RPMI8226 (cell line): ENCODE results near the gene FOXO1.

Experiments
- DNase-seq: peaks from one replicate; pipeline ENCODE4 v3.0.0-alpha.2; 2015

Gene FOXO1

DNA sequence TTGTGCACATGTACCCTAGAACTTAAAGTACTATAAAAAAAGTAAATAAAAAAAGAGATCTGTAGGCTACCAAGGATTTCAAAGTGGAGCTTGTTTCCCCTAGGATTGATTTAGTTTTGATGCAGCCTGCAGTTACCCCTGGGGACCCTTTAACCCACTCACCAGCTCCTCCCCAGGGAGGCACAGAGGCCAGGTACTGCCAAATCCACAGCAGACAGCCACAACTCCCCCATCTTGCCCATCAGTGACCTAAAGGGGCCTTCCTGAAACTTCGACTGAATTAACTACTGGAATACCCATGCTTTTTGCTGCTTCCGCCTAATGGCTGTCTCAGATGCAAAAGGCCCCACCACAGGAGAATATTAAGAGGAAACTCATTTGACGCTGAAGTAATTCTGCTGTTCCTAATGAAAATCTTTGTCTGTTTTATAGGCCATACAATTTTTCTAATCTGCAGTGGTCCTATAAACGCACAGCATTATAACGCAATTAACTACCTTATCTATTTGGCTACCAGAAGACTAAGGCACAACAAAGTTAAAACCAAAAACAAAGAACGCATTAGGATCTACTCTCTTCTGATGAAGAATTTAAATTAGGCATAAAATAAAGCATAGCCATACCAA lies 95.0 kb downstream of the FOXO1 start:
- DNase-seq = no peak

DNA sequence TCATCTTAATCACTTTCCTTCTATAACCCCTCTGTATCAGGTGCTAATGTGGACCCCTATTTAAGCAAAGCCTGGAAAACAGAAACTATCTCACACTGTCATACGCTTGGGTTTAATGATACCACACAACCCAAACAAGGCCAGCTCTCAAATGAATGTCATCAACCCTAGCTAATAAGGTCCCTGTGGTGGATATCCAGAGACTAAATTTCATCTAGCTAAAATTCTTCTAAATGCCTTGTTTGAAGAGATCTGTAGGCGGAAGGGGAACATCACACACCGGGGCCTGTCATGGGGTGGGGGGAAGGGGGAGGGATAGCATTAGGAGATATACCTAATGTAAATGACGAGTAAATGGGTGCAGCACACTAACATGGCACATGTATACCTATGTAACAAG lies 95.5 kb downstream of the FOXO1 start:
- DNase-seq = no peak

DNA sequence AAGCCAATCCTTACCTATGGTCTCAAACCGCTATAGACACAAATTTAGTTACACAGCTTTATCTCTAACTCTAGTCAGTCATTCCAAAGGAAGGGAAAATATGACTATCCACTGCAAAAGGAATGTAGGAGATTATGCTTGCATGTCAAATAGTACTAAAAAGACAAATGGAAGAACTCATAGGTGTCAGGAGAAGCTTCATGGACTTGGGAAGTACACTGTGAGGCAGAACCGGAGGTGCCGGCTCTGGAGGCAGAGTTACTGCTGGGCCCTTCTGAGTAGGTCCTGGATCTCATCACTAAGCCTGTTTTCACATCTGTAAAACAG lies 97.5 kb downstream of the FOXO1 start:
- no peak for DNase-seq

DNA sequence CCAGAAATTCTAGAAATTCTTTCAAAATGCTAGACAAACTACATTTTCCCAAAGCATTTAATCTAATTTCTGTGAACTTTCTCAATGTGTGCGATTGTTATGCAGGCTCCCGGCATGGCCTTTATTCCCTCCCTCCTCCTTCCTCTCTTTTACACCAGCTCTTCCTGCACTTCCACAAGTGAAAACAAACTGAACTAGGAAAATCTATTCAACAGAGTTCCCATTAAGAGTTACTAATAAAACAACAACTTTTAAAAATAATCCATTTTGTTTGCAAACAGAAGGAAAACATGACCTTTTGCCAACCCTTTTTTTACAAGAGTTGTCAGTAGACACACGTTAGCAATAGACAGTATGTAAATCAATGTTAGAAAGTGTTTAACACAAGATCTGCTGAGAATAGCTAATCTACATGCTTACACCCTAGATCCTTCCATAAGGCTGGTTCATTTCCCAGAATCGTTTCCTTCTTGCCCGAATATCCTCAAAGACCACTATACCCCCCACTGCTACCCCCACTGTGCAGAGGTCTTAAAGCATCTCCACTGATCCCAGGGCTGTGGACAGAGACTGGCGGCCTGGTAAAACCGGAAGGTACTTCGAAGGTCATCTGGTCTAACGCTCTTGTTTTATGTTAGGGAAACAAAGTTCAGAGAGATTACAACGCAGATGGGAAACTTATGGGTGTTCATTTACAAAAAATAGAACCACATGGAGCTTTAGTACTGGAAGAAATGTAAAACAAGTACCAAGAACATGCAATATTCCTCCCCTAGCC lies 98.0 kb downstream of the FOXO1 start:
- DNase-seq = no peak

DNA sequence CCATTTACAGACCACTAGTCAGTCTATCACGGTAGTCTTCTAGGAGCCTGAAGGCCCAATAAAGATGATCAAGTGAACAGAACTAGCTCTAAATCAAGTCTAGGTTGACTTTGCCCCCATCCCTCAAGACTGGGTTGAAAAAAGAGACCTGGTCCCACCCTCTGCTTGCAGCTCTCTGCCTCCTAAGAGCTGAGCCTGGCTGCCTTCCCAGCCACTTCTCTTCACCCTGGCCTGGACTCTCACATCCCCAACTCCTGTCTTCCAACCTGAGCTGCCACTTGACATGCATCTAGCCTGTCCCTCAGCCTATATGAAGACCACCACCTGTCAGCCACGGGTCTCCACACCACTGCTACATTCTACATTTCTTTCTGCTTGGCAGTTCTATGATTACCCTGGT lies 99.6 kb downstream of the FOXO1 start:
- no peak for DNase-seq

DNA sequence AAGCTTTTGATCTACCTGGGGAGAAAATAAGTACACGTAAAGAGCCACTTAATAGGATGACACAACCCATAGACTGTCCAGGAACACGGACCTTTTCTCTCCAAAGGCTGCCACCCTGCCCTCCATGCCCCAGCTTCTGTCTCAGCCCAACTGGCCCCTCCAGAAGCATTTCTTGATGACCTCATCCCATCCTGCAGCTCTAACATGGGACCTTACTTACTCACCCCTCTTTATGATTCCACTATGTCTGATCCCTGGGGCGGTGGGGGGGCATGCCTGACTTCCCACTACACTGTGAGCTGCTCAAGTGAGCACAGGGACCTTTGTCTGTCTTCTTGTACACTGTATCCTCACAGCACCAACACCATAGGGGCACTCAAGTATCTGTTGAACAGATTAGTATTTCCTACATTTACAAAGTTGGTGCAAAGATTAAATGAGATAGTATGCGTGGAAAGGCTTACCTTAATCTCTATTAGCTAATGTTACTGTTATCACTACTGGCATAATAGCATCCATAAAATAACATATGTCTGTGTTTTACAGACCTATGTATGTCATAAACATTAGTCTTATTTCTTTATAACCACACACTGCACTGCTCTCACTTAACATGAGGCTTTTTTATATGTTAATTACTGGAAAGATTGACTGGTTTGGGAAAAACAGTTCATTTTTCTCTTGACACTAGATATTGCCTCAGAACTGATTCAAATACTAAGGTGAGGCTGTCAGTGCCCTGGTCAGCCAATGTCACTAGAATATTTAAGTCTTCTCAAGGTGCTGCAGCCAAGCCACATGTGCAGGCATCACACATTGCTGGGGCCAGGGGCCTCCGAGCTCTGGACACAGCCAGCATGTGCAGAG lies 100.9 kb downstream of the FOXO1 start:
- no peak for DNase-seq

DNA sequence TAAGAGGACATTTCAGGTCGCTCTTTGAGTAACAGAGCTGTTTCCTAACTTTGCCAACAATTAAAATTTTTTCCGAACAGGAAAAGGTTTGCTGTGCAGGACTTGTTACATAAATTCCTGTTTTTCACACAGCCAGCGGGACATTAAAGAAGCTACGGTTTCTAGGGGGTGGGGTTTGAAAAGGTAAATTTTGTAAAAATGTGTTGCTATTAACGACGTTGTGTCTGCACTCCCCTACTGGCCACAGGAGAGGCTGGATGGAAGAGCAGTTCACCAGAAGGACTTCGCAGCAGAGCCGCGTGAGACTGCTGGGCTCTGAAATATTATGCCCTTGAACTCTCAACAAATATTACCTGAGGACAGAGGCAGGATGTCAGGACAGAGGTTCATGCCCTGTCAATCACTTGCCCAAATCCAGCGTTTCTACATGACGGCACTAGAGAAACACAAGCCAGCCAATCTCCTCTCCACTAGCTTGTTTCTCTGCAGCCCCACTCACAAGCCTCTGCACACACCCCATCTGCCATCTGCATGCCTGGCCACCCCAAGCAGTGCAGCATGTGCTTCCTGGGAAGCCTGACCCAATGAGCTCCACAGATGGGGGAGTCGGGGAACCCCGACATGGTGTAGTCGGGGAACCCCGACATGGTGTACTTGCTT lies 102.0 kb downstream of the FOXO1 start:
- DNase-seq = no peak

DNA sequence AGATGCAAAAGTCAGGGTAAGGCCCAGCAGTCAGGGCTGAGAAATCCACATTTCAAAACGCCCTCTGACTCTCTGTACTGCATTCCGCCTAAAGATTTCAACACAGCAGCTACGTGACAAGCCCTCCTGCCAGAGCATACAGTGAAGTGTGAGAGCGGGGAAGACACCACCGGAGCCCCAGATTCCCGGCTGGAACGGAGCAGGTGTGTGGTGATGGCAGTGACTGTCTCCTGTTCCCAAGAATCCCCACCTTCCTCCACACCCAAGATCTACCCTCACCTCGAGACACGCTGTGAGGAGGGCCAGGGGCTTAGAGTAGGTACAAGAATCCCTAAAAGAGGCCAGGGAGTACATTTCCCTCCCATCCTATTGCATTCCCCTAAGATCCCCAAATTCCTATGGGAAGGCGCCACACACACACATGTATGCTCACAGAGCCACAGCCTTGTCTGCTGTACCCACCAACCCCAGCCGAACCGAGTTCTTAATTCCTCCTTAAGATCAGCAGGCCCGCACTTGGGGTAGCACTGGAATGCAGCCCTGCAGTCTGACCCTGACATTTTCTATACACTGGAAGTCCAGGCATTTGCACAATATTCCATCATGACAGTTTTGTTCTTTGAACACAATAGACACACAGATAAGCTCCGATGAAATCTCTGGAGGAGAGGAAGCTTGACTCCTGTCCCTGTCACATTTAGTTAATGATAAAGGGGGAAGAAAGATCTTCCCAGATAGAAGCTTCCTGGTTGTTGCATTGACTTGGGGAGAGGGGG lies 102.9 kb downstream of the FOXO1 start:
- no peak for DNase-seq

DNA sequence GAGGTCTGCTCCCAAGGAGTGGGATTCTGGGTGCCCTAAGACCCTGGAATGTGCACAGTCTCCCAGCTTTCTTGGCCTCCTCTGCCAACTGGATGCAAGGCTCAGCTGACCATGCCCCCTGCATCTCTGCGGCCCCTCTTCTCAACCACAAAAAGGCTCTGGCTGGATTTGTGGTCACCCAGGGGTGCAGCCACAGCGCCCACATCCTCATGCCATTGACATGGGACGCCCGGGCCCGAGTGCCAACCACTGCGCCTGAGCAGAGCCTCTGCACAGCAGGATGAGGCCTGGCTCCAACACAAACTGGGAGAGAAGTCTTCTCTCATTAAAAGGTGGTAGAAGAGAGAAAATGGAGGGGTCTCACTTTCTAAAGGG lies 103.5 kb downstream of the FOXO1 start:
- DNase-seq = no peak

DNA sequence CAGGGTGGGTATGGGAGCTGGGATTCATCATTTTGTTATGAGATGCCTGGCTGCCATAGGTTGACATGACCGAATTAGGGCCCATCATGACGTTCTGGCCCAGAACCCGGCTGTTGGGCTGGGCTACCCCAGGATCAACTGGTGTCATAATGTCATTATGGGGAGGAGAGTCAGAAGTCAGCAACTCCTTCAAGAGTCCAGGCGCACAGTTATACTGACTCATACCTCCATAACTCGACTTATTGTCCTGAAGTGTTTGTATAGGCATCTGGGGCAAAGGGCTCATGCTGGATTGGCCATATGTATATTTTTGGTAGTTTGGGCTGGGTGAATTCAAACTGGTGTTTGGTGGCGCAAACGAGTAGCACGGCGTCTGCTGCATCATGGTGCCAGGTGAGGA lies 106.5 kb downstream of the FOXO1 start:
- DNase-seq = no peak

DNA sequence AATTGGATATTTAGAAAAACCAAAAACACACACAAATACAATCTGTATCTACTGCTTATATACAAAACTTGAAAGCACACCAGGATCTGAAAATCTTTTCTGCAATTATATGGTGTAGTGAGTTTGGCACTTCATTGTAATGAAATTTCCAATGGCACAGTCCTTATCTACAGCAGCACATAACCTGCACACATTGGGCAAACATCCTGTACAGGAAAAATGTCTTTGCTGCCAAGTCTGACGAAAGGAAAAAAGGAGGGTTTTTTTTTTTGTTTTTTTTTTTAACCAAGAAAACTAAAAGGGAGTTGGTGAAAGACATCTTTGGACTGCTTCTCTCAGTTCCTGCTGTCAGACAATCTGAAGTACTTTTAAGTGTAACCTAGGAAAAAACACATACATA lies 107.8 kb downstream of the FOXO1 start:
- no peak for DNase-seq

DNA sequence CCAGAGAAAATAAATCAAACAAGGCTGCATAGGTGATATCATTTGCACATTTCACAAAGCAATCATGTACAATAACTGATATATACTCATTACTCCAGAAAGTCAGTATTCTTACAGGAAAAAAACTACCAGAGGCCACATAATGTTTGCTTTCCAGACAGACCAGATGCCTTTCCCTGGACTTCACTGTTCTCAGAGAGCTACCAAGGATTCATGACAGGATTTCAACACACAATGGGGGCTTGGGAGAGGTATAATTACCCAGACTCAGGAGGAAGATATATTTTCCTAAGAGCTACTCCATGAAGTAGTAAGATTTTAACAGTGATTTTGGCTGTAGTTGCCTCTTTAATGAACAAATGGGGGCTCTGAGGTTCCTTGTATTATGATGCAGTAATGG lies 110.0 kb downstream of the FOXO1 start:
- DNase-seq = no peak

DNA sequence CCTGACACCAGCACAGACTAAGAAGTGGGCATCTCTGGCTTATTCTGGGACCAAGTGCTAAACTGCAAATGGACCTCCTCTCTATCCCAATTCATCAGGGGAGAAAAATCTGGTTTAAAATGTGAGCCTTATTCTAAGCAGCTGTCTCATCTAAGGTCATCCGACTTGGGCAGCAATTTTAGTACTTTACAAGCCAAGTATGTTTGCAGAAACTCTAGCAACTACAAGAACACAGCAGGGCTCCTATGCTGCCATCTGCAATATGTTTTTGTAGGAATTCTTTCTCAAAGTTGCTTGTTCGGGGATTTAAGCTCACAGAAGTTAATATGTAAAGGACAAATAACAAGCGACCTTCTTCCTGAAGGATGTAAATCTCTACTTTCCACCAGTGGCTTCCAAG lies 113.1 kb downstream of the FOXO1 start:
- DNase-seq = no peak

DNA sequence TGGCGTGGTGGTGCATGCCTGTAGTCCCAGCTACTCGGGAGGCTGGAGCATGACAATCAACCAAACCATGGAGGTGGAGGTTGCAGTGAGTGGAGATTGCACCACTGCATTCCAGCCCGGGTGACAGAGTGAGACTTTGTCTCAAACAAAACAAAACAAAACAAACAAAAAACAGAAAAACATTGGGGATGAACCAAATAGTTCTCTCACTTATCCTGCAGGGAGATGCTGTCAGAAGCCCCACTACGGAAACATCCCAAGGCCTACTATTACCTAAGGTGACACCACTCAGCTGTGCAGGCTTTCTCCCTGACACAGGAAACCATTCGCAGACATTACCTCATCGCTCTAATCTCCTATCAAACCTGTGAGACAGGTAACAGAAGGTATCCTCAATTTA lies 113.5 kb downstream of the FOXO1 start:
- DNase-seq = no peak

DNA sequence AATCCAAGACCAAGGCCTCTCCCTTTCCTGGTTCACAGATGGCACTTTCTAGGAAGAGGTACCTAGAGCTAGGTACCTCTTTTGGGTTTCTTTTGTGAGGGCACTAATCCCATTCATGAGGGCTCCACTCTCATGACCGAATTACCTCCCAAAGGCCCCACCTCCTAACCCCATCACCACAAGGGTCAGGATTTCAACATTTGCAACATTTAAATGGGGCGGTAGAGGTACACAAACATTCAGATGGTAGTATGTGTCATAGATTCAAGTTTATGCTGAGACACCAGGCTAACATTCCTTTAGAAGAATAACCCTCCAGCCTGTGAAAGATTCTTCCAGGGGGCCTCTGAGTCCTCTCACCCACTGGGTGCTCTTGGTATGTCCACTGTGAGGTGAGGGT lies 116.3 kb downstream of the FOXO1 start:
- no peak for DNase-seq

DNA sequence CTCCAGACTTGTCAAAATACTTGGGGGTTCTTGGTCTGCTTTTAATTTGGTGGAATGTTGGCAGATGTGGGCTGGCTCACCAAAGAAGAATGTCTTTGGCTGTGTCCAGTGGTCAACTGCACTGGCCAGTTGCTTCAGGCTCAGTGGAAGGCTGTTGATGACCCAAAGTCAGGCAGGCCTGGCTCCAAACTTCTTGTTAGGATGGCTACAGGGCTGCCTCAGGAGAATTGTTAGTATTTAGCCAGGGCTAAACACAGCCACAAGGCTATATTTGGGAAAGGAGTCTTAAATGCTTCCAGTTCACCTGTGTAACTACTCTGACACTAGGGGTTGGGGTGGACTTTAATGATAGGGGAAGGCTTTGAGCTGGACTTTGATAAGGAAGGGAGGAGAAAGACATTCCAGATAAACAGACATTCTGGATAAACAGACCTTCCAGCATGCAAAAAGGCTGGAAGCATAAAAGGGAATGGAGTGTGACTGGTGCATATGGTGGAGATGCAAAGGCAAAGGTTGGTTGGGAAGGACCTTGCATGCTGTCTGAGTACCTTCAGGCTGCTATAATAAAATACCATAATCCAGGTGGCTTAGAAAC lies 116.8 kb downstream of the FOXO1 start:
- DNase-seq = no peak

DNA sequence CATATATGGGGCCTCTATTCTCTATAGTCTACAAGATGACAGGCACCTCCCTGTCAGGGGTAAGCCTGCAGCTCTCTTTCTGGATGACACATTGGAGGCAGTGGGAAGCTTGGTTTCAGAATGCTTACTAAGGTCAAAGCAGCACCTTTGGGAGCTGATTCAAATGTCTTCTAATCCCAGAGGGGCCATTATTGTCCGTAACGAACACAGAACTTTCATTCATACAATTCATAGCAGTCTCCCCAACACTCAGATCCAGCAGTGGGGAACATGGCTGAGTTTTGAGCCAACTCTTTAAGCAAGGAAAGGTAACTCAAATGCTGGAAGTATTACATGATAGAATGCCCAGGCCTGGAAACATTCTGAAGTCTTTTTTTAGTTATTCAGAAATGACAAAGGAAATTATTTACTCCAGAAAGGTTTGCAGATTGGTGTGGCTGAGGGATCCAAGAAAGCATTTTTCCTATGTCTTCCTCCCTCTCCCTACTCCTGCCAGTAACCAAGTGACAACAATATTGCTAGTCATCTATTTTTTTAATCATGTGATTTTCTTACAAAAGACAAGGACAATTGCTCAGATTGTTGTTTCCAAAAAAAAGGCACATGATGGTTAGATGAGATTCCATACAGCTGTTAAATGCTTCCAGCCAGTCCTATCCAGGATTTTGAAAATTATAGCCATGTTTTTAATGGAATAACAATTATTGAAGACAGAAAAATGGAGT lies 118.7 kb downstream of the FOXO1 start:
- no peak for DNase-seq

DNA sequence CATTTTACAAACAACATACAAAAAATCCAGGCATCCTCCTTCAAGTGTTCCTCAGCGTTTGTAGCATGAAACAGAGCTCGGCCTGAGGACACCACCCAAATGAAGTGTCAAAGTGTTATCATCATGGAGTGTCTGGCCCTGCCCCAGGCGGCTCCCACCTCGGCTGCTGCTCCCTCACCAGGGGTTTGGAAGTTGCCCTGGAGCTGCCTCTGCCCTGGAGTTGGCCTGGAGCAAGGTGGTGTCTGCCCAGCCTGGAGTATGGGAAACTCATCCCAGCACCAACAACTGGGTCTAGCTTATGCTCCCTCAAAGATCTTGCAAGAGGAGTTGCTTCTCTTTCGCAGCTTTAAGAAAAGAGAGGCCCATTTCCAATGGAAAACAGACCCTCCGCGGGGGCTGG lies 120.4 kb downstream of the FOXO1 start:
- no peak for DNase-seq

DNA sequence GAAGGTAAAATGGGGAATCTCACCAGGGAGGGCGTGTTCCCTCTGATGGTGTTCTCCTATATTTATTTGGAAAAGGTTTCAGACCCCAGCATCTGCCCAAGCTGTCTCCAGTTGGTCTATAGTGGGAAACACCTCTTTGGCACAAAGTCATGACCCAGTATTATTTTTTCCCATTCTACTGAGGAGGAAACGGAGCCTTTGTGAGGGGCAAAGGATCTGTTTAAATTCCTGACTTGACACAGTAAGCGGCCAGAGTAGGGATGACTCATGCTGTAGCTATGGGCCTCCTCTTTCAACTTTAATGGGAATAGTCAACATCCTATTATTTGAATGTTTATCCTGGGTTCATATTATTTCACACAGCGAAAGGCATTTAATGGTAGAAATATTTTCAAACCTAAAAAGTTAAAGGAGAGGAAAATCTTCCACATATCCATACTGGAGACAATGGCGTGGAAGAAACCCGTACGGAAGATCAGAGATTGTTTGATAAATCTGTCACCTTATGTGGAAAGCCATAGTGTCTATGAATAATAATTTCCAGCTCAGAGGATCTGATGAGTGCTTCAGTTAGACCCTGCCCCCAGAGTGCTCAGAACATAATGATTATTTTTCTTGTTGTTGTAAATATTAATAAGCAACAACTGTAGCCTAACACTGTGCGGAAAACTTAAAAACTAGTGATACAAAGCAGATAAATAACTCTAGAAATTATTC lies 126.0 kb downstream of the FOXO1 start:
- no peak for DNase-seq

DNA sequence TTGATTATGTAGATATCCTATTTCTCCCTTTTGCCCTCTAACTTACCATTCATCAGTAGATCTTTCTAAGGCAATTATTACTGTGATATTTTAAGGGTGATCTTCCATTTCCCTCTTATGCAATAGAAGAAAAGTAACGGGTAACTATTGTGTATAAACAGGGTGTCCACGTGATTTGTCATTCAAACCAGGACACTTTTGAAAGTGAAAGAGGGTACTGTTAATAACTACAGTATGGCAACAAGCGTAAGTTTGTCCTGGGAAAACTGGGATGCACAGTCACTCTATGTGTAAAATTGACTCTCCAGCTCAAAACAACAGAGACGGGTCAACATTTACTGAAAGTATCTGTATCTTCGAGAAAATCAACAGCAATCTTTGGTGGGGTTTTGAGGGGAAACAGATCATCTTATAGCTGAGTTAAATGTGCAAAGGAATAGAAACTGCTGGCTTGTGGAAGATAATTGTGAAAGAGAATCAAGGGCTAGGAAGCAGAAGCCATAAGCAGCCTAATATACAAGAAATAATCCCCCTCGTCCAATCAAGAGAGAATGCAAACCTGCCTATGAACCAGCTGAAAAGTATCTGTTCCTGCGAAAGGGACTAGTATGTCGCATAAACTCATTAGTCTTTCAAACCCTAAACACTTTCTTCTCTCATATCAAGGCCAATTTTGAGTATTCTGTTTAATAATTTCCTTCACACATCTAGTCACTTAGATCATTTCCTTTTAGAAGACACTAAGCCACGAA lies 126.7 kb downstream of the FOXO1 start:
- DNase-seq = no peak
